ENCODE measurements around the gene LBHD2.

The LBHD2 gene

GRCh38 chr14:103121121-103121845, 37.3 kb downstream of the LBHD2 start:
- peak; percentile 37 for DNase-seq (ENCODE audit: low read depth)

DNA sequence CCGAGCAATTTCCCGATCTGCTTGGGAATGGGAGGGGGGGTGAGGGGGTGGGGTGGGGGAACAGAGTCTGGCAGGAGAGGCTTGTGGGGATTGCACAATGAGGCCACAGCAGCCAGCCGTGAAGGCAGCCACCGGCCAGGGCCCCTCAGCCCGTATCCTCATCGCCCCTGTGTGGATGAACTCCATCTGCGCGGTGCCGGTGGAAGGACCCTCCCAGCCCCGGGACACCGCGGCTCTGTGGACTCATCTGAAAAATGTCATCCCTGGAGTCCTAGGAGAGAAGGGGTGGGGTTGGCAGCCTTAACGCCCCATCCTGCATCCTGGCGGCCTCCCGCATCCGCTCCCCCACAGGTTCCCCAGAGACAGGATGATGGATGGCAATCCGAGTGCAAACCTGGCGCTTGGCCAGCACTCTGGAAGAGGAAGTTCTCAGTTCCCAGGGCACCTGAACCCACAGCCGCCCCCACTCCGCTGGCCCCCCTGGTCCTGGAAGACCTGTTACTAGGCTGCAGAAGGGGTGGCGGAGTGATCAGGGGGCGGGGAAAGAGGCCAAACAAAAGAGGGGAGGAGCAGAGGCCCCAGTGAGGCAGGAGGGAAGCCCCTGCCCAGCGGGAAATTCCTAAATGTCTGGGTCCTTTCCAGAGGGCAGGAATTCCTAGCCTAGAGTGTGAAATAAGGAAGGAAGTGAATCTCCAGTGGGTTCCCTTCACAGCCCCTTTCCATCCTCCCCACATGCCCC, 38.0 kb downstream of the LBHD2 start:
- peak; percentile 63 for DNase-seq (ENCODE audit: low read depth)

DNA sequence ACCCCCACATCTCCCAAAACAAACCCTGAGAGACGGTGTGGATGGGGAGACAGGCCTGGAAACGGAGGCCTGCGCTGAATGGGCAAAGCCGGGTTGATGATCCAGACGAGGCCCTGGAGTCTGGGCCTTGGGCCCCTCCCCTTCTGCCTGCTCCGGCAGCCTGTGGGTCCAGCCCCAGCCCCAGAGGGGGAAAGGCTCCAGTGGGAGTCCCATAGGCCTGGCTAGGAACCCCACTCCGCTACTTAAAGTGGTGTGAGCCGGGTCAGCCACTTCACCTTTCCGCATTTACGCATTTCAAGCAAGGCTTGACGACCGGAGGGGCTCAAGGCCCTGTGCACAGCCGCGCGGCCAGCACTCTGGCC, 38.6 kb downstream of the LBHD2 start:
- DNase-seq (ENCODE audit: low read depth): no peak

- no peak for DNase-seq (ENCODE audit: low read depth)
These were observed 39.1 kb downstream of the LBHD2 start, which contains the start of gene TNFAIP2 for GRCh38 chr14:103122947-103123633. Gene TNFAIP2 (plus strand): TSS chr14:103123461. CDS start chr14:103126458, 2,997 bp downstream.

GRCh38 chr14:103123634-103124500, 39.9 kb downstream of the LBHD2 start:
- no peak for DNase-seq (ENCODE audit: low read depth)

- no peak for DNase-seq (ENCODE audit: low read depth)
These were observed 40.5 kb downstream of the LBHD2 start for GRCh38 chr14:103124501-103125001.

DNA sequence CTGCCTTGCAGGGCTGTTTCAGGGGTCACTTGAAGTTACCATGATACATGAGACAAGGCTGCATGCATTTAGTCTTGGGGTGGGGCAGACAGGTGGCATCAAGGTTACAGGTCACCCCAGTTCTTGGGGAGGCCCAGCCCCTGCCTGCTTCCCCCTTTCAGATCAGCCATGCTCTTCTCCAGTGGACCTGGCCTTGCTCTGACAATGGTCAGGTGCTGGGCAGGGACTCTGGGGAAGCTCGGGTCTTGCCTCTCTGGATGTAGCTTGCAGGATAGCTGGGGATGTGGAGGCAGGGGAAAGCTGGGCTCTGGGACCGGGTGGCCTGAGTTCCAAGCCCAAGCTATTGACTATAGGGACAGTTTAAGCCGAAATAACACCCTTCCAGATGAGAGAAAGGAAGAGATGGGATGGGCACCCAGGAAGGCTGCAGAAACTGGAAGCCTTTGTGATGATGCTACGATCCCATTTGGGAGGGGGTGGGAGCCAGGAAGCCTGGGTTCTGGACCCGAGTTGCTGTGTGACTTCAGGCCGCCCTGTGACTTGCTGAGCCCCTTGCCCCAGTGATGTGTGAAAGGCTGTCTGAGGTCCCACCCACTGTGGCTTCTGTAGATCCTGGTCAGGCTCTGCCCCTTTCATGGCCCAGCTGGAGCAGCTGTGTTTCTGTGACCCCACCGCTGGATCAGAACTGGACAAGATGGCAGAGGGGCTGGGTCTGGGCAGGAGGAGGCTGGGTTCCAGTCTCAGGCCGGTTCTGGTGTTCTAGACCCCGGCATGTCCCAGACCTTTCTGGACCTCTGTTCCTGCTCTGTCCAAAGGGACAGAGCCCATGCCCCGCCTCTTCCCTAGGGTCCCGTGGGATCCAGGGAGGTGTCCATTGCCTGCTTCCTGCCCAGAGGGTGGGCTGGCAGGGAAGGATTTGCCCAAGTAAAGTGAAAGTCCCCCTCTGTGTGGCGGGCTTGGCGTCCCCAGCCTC, 41.4 kb downstream of the LBHD2 start:
- no peak for DNase-seq (ENCODE audit: low read depth)

GRCh38 chr14:103126088-103126872, 42.3 kb downstream of the LBHD2 start:
- no peak for DNase-seq (ENCODE audit: low read depth)

DNA sequence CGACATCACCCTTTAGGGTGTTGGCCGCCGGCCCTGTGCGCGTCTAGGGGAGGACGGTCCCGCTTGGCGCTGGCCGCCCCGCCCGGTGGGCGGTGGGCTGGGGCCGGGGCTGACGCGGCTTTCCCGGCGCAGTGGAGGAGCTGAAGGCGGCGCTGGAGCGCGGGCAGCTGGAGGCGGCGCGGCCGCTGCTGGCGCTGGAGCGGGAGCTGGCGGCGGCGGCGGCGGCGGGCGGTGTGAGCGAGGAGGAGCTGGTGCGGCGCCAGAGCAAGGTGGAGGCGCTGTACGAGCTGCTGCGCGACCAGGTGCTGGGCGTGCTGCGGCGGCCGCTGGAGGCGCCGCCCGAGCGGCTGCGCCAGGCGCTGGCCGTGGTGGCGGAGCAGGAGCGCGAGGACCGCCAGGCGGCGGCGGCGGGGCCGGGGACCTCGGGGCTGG, 42.9 kb downstream of the LBHD2 start:
- no peak for DNase-seq (ENCODE audit: low read depth)

GRCh38 chr14:103127356-103127755, 43.3 kb downstream of the LBHD2 start:
- no peak for DNase-seq (ENCODE audit: low read depth)

GRCh38 chr14:103127861-103128598, 44.0 kb downstream of the LBHD2 start:
- no peak for DNase-seq (ENCODE audit: low read depth)

DNA sequence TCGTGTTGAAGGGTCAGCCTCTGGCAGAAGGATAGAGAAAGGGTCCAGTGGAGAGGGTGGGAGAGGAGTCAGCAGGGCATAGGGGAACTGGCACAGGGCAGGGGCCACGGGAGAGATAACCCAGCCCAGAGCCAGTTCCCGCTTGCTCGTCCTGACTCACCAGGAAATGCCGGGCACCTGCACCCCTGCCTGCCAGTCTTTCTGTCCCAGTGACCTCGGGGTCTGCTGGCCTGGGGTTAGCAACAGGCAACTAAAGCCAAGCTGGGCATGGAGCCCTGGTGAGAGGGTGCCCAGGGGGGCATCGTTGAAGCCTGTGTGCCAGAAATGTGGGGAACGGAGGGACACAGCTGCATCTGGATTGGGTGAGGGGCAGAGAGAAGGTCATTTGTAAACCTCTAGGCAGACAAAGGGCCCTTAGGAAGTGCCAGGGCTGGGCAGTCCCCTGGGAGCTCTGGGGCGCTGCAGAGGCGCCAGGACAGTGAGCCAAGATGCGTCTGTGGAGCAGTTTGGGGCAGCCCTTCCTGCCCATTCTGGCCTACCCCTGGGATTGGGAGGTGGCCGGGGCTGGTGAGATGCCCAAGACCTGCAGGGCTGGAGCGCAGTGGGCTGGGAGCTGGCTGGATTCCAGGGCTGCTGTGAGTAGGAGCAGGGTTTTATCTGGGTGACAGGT, 44.8 kb downstream of the LBHD2 start:
- no peak for DNase-seq (ENCODE audit: low read depth)

DNA sequence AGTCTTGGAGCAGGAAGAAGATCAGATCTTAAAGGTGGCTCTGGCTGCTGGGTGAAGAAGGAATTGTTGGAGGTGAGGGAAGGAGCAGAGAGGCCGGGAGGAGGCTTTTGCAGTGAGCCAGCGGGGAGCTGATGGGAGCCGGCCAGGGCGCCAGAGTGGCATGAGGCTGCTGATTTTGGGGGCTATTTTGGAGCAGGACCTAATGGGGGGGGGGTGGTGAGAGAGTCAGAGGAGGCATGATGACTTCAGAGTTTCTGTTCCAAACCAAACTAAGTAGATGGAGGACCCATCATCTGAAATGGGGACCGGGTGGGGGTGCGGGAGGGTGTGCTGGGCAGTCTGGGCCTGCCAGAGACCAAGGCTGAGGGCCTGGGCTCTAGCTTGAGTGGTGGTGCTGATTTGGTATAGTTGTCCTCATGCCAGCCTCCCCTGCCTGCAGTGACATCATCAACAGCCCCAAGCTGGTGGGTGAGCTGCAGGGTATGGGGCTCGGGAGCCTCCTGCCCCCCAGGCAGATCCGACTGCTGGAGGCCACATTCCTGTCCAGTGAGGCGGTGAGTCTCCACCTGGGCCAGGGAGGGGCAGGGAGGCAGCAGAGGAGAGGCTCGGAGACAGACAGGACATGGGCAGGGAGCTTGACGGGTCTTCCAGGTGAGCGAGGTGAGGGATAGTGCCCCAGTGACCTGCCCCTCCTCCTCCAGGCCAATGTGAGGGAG, 45.4 kb downstream of the LBHD2 start:
- no peak for DNase-seq (ENCODE audit: low read depth)

- no peak for DNase-seq (ENCODE audit: low read depth)
These were observed 46.2 kb downstream of the LBHD2 start for GRCh38 chr14:103130017-103130764.

DNA sequence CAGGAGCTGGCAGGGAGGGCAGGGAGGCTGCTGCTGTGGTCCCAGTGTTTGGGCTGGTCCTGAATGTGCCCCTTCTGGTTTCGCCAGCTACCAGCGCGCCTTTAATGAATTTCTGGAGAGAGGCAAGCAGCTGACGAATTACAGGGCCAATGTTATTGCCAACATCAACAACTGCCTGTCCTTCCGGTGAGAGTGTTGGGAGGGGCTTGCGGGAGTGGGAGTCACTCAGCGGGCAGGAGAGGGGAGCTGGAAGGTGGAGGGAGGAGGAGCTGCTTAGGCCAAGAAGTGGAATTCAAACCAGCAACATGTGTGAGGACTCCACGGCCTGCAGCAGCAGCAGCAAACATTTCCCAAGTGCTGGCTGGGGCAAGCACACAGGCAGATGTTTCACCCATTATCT, 47.0 kb downstream of the LBHD2 start:
- DNase-seq (ENCODE audit: low read depth): peak; percentile 77

- no peak for DNase-seq (ENCODE audit: low read depth)
These were observed 47.6 kb downstream of the LBHD2 start for GRCh38 chr14:103131580-103131979.

All from fibroblast of gingiva (primary cell).